Gastrocnemius medialis (tissue), 4 donors: ENCODE results near the gene TMEM163.

Source experiments
- CTCF ChIP-seq, 5 experiments: fragments of 450-650 bp in 3 of 5; fragments of 200-600 bp in 2 of 5; sonication (generic) in 2 of 5; IDR thresholded peaks in 4 of 5; conservative IDR thresholded peaks in 1 of 5; 1 replicate in 4 of 5; 2 replicates in 1 of 5; pipeline ENCODE4 v1.5.1; 2016 to 2019; ENCODE audit warnings: antibody characterized with exemption in 5 of 5, mild to moderate bottlenecking in 3 of 5, moderate library complexity in 3 of 5
- POLR2A ChIP-seq, 2 donors: fragments of 450-650 bp; IDR thresholded peaks; one replicate each; pipeline ENCODE4 v1.6.1; 2017; ENCODE audit warnings: antibody characterized with exemption in 2 of 2, mild to moderate bottlenecking in 2 of 2, moderate library complexity in 2 of 2

DNA sequence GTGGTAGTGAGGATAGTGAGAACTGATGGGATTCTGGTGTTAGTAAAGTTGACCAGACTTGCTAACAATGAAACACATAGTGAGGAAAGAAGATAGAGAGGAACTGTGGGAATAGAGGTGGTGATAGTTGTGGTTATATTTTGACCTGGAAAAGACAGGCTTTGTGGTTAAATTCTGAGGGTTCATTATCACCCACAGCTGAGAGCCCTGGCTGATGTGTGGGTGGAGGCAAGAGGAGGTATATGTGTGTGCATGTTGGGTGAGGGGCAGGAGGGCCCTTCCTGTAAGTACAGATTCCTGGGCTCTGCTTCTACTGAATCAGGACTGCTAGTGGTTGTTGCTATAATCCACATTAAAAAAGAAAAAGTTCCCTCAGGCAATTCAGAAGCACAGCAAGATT lies 26.2 kb upstream of the TMEM163 start:
- TF ChIP-seq CTCF (IDR thresholded peaks at IDR 0.05 in 4 of 5, conservative IDR thresholded peaks at IDR 0.05 in 1 of 5) (no peak), POLR2A (IDR thresholded peaks at IDR 0.05) (no peak)
